ENCODE measurements around the gene SLX1B.
"Not testable (repeated sequence)": the region's sequence is repeated elsewhere in the genome, so short reads cannot be mapped to it uniquely, and the experiment has no call there.

SLX1B gene

DNA sequence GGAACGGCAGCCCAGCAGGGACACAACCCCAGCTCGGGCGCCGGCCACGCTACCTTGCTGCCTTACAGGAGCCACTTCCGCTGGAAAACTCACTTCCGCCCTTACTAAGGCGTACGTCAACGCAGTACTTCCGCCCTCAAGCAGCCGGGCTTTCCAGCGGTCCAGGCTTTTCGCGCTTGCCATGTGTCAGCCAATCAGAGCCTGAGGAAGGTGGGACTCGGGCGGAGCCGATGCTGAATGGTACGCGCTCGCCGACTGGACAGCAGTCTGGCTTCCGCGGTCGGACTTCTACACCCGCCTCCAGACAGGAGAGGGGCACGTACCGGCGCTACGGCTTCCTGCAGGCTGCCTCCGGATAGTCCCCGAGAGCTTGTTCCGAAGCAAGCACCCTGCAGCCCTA lies at the start of gene SLX1B, which contains the start of gene BOLA2:
Gene SLX1B, plus strand, starts transcription at position 265 of the 400 bp plus-strand sequence.
Gene BOLA2, minus strand, starts transcription at position 83 of the 400 bp plus-strand sequence. CDS start 98 bp downstream, outside the sequence.
- DNase-seq (ENCODE audit: low spot score), result not testable (repeated sequence)

DNA sequence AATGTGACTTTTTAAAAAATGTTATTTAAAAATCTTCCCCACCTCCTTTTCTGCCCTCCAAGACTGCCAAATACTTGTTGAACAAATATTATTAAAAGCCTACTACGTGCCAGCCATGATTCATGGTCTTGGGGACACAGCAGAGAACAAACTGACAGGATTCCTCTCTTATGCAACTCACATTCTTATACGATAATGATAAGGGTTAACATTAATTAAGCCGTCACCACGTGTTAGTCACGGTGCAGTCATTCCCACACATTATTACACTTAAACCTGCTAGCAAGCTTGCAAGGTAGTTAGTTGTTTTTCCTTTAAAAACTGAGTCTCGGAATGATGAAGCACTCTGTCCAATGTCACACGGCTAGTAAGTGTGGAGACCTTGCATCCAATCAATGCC lies 49.1 kb upstream of the SLX1B start:
- not testable (repeated sequence) for DNase-seq (ENCODE audit: low spot score)

DNA sequence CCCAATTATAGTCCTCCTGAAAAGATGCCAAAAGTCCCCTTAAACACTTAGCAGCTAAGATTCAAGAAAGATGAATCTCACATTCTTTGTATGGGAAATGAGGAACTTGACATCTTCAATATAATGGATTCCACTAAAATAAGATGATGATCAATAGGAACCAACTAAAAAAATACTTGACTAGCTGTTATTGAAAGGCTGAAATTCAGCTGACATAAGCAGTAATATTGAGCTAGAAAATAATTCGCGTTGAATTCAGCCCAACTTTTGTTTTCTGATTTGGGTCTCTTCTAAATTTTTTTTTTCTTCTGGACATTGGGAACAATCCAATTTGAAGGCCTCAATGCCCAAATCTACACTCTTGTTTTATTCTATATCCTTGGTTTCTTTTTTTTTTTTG lies 30.7 kb upstream of the SLX1B start:
- DNase-seq (ENCODE audit: low spot score), result not testable (repeated sequence)

GRCh38 chr16:29425390-29425789 lies 28.9 kb upstream of the SLX1B start:
- DNase-seq (ENCODE audit: low spot score), result not testable (repeated sequence)

DNA sequence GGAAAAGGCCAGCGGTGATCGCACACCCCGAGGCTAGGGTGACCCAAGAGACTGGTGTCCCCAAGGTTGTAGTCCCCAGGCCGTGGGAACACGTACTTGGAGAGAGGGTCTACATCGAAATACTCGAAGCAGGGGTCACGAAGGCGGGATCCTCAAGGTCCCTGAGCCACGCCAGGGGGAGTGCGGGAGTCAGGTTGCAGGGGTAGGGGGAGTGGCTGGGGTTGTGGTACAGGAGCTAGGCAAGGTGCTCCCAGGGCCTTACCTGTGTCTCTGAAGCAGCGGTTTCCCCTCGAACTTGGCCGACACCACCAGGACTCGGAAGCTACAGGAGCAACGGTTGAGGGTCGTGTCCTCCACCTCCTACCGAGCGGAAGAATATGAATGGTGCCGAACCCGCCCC lies 579 bp upstream of the SLX1B start:
- not testable (repeated sequence) for DNase-seq (ENCODE audit: low spot score)

DNA sequence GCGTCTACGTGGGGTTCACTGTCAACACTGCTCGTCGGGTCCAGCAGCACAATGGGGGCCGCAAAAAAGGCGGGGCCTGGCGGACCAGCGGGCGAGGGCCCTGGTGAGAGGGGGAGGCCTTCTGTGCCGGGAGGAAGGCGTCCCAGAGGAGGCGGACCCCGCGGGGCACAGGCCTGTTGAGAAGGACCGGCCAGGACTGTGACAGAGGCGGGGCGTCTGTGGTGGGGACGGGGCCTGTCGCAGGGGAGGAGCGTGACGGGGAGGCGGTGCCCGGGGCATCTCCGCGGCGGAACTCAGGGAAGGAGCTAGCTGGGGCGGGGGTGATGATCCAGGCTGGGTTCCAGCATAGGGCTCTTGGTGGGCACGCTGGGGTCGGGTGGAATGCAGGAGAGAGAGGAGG lies 495 bp downstream of the SLX1B start:
- not testable (repeated sequence) for DNase-seq (ENCODE audit: low spot score)

DNA sequence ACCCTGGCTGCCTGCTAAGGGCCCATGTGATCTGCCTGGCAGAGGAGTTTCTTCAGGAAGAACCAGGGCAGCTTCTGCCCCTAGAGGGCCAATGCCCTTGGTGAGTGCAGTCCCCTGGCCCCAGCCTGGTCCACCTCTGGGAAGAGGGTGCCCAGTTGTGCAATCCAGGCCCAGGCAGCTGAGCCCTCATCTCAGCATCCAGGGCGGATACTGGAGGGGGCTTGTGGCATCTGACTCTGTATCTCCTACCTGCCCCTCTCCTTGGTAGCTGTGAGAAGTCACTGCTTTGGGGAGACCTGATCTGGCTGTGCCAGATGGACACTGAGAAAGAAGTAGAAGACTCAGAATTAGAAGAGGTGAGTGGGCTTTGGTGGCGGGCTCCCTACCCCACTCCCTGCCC lies 3.3 kb downstream of the SLX1B start:
- not testable (repeated sequence) for DNase-seq (ENCODE audit: low spot score)

GRCh38 chr16:29459706-29460646 lies 5.6 kb downstream of the SLX1B start, which contains the start of gene SULT1A4:
SULT1A4 (plus strand) TSS chr16:29459913; CDS start chr16:29461386, 1,473 bp downstream.
- DNase-seq (ENCODE audit: low spot score), result not testable (repeated sequence)

- not testable (repeated sequence) for DNase-seq (ENCODE audit: low spot score)
Measured at GRCh38 chr16:29460647-29461030, 6.3 kb downstream of the SLX1B start.

DNA sequence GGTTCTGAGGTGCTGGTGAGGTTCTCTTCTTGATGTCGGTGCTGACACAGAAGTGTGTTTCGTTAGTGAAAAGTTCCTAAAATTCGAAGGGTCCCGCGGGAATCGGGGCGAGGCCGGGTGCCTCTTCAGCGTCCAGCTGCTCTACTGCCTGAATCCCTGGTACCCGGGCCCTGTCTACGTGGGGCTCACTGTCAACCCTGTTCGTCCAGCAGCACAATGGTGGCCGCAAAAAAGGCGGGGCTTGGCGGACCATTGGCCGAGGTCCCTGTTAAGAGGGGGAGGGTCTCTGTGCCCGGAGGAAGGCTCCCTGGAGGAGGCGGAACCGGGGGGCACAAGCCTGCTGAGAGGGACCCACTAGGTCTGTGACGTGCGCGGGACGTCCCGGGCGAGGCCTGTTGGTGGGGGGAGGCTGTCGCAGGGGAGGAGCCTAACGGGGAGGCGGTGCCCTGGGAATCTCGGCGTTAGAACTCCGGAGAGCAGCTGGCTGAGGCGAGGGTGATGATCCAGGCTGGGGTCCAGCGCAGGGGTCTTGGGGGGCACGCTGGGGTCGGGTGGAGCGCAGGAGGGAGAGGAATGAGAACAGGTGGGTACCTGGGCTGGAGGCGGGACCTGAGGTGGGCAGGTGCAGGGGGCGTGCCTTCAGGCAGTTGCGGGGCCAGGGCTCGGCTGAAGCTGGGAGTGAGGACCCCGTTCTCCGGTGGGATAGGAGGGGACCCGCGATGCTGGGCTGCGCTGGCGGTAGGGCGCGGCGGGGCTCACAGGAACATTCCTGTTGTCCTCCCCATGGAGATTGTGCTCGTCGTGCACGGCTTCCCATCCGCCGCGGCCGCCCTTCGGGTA lies 11.9 kb downstream of the SLX1B start:
- DNase-seq (ENCODE audit: low spot score), result not testable (repeated sequence)

DNA sequence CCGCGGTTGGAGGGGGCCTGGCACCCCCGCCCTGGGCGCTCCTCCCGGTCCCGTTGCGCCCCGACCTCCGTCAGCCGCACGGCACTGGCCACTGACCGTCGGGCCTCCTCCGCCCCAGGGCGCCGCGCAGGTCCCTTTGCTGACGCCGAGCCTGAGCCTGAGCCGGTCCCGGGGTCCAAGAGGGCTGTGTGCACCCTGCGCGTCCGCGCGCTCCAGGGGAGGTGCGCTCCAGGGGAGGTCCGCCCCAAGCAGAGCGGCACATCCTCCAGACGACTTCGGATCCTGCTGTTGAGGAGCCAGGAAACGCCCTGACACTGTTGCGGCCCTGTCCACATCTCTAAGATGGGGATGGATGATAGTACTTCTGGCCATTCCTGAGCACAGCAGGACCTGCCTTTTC lies 12.6 kb downstream of the SLX1B start:
- not testable (repeated sequence) for DNase-seq (ENCODE audit: low spot score)

- DNase-seq (ENCODE audit: low spot score), result not testable (repeated sequence)
Measured at GRCh38 chr16:29467654-29468366, 13.5 kb downstream of the SLX1B start.

- not testable (repeated sequence) for DNase-seq (ENCODE audit: low spot score)
Measured at GRCh38 chr16:29469660-29470059, 15.3 kb downstream of the SLX1B start.

GRCh38 chr16:29472065-29472464 lies 17.7 kb downstream of the SLX1B start:
- DNase-seq (ENCODE audit: low spot score), result not testable (repeated sequence)

GRCh38 chr16:29482276-29482675 lies 27.9 kb downstream of the SLX1B start:
- DNase-seq (ENCODE audit: low spot score), result not testable (repeated sequence)

DNA sequence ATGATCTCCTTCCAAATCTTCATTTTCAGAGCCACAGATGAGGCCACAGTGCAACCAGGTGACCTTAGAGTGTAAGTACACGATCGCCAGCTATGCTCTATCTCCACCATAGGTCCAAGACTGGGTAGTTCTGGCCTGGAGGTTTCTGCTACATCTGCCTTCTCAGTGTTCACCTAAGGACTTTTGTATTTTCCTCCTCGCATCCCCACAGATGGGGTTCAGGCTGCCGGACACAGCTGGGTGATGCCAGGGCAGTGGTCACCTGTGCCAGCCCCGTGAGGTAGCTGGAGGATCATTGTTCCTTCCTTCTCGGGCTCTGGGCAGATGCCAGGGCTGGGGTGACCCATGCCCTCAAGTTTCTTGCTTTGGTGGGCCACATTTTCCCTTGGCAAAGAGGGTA lies 52.0 kb downstream of the SLX1B start, which contains the start of gene NPIPB12:
Gene NPIPB12, minus strand, starts transcription at position 101 of the 400 bp plus-strand sequence.
- not testable (repeated sequence) for DNase-seq (ENCODE audit: low spot score)
